NCI-H146 (cell line): ENCODE measurements around the gene LEFTY2.
A peak's percentile ranks its signal among the peaks of the same experiment; 100 is the strongest.
"Not testable (repeated sequence)": the region's sequence is repeated elsewhere in the genome, so short reads cannot be mapped to it uniquely, and the experiment has no call there.

Experiments
- DNase-seq: peaks from one replicate; lab custom pipeline; 2025; lab: John Stamatoyannopoulos, UW

The LEFTY2 gene

DNA sequence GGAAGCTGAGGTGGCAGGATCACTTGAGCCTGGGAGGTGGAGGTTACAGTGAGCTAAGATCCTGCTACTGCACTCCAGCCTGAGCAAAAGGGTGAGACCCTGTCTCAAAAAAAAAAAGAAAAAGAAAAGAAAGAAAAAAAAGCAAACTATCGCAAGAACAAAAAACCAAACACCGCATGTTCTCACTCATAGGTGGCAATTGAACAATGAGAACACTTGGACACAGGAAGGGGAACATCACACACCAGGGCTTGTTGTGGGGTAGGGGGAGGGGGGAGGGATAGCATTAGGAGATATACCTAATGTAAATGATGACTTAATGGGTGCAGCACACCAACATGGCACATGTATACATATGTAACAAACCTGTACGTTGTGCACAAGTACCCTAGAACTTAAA, 11.6 kb downstream of the LEFTY2 start:
- not testable (repeated sequence) for DNase-seq

GRCh38 chr1:225928186-225929175, 12.5 kb downstream of the LEFTY2 start:
- DNase-seq = no peak

- no peak for DNase-seq
Measured at GRCh38 chr1:225926551-225927113, 14.4 kb downstream of the LEFTY2 start.

GRCh38 chr1:225923692-225924555, 17.1 kb downstream of the LEFTY2 start, which contains the start of gene PYCR2:
Gene PYCR2, minus strand, starts transcription at chr1:225924250. Its CDS starts 140 bp downstream, at chr1:225924110.
- peak; percentile 97 for DNase-seq

DNA sequence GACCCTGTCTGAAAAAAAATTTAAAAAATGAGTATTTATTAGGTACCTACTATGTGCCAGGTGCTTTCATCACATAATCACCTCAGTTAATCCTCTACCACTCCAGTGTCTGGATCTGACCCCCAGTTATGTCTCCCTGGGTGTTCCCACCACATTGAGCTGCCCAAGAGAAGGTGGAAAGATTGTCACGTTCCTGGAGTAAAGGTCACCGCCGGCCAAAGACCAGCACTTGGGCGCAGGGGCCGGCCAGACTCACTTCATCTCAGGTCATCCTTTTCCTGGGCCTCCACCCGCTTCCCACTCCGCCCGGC, 17.7 kb downstream of the LEFTY2 start:
- peak; percentile 47 for DNase-seq

DNA sequence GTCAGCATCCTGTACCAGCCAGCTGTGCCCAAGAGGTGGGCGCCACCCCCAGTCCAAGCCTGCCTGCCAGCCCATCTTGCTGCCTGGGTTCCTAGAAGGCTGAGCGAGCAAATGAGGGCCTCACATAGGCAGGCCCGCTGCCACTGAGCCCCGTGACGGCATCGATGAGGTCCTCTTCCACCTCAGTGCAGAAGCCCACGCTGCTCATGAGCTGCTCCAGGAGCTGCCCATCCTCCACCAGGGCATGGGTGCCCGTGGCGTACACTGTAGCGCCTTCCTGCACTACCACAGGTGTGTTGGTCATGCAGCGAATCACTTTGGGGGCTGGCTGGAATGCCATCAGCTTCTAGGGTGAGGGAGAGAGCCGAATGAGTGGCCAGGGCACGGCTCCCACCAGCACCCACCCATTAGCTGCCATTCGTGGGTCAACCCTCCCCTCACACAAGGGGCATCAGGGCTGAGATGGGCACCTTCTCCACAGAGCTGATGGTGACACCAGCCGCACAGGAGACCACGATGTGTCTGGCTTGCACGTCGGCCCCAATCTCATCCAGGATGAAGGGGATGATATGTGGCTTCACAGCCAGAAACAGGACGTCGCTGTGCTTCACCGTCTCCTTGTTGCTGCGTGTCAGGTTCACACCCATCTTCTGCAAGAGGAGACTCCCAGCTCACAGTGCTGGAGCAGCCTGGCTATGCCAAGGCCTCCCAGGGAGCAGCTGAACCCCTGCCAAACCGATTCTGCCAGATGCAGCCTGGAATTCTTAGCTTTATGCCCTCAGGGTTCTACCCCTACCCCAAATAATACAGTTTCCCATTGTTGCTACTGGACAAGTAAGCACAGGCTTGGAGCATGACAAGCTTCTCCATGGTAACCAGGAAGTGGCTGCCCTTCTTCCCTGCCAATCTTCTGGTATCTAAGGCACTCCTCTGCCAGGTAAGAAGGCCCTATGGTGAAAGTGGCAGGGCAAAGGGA, 19.0 kb downstream of the LEFTY2 start:
- peak; percentile 31 for DNase-seq

DNA sequence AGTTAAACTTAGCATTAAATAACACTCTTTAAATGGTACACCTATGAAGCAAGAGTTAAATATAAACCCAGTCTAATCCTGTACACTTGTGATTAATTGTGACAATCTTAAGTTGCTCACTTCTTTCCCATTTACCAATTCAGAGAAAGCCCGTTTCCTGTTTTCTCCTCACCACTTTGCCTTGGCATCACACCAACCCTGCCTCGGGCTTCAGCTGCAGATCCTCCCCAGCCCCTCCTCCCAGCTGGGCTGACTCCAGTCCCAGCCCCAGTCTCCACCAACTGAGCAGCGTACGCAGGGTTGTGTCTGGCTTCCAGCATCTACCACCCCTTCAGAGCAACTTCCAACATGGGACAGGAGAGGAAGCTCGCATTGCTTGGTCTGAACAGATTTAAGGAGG, 21.1 kb downstream of the LEFTY2 start:
- no peak for DNase-seq

GRCh38 chr1:225918280-225918679, 22.7 kb downstream of the LEFTY2 start:
- no peak for DNase-seq

GRCh38 chr1:225917536-225917935, 23.5 kb downstream of the LEFTY2 start:
- no peak for DNase-seq

DNA sequence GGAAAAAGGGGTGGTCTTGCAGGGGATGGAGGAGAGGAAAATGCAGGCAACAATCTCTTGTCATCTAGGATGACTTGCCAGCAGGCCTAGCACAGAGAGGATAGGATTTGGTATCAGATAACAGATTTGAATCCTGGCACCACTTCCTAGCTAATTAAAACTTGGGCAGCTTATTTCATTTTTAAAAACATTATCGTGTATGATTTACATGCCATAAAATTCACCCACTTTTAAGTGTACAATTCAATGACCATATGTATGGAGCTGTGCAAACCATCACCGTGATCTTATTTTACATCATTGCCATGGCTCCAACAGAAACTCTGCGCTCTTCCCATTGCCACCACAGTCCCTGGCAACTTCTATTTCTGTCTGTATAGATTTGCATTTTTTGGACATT, 23.9 kb downstream of the LEFTY2 start:
- no peak for DNase-seq

GRCh38 chr1:225915538-225915991, 25.5 kb downstream of the LEFTY2 start:
- DNase-seq = no peak

GRCh38 chr1:225914947-225915346, 26.1 kb downstream of the LEFTY2 start:
- DNase-seq = no peak

GRCh38 chr1:225914391-225914790, 26.6 kb downstream of the LEFTY2 start:
- DNase-seq = no peak

DNA sequence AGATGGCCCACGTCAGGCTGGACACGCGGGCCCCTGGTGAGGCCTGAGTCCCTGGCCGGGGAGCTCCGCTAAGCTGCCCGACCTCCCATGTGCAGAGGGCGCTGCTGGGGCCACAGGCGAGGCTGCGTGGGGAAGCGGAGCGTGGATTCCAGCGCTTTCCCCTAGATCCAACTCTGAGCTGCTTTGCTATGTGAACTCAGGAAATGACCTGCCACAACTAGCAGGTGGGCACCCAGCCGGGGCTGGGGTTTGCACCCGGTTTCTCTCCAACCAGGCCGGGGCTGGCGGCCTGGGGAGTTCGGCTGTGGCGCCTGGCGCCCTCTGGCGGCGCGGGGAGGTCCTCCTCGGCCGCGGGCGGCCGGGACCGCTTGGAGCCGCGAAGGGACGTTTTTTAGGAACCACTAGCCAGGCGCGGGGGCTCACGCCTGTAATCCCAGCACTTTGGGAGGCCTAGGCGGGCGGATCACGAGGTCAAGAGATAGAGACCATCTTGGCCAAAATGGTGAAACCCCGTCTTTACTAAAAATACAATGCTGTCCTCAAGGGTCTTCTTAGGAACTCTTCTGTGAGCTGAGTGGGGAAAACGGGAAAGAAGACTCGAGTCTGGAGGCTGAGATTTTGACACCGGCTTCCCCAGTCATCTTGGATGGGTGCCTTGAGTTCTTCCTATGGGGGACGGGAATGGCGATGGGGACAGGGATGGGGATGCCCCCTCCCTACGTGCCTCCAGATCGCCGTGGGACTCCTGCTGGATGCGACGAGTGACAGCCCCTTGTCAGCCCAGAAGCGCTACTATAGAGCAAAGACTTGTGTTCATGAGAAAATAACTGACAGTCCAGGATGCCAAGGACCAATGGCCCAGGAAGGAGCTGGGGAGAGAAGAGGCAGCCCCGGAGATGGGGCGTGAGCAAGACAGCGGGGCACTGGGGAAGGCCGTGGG, 29.6 kb downstream of the LEFTY2 start:
- no peak for DNase-seq

DNA sequence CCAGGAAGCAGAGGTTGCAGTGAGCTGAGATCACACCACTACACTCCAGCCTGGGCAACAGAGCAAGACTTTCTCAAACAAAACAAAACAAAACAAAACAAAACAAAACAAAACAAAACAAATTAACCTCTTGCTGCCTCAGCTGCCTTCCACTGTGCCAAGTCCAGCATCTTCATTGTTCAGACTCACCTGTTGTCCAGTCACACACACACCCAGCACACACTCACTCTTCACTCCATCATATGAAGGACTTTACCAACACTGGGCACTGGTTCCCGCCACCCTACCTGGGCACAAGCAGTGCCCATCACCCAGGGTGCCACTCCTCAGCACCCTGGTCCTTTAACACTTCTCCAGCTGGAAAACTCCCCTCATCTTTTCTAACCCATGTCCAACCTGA, 31.5 kb downstream of the LEFTY2 start:
- DNase-seq = no peak

DNA sequence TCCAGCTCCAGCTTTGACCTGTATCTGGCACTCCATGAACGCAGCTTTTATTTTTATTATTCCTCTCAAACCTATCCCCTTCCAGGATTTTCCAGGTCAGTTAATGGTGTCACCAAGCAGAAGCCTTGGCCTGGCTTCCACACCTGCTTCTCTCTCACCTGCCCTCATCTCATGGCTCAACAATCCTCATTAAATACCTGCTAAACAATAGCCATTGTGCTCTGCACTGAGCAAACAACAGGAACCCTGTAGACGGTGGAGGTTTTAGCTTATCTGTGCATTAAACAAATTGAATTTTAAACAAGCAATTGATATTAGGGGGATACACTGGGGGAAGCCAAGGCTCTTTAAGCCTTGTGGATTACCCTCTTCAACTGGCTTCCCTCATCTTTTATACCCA, 32.2 kb downstream of the LEFTY2 start:
- DNase-seq = peak; percentile 94

DNA sequence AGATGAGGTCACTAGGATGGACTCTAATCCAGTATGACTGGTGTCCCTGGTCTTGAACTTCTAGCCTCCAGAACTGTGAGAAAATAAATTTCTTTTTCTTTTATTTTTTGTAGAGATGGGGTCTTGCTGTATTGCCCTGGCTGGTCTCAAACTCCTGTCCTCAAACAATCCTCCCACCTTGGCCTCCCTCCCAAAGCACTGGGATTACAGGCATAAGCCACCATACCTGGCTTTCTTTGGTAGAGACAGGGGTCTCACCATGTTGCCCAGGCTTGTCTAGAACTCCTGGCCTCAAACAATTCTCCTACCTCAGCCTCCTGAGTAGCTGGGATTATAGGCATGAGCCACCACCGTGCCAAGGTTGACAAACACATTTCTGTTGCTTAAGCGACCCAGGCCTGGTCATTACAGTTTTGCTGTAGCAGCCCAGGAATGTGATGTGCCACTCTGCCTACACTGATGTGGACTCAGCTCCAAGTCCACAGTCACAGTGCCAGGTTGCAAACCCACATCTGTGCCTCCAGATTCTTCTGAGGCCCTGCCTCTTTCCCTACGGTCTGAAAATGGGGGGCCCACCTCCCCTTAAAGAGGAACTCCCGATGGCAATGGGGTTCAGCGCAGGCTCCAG, 32.9 kb downstream of the LEFTY2 start:
- DNase-seq = no peak

GRCh38 chr1:225907341-225907740, 33.7 kb downstream of the LEFTY2 start:
- DNase-seq = peak; percentile 14

GRCh38 chr1:225906467-225906866, 34.6 kb downstream of the LEFTY2 start:
- no peak for DNase-seq

DNA sequence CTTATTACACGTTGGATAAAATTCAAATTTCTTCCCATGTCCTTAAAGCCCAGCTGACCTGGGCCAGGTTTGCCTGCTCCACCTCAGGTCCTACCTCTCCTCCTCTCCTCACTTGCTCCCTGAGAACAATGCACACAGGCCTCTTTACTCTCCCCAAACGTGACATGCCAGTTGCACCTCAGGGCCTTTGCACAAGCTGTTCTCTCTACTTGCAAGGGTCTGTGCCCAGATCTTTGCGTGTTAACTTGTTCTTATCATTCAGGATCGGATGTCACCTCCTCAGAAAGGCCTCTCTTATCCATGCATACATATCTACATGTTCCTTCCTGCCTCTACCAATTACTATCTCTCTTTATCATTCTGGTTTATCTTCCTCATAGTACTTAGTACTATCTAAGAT, 37.4 kb downstream of the LEFTY2 start:
- DNase-seq = no peak
